Breast epithelium (tissue), 3 donors: ENCODE measurements around the gene RNASEL.

Experiments
- POLR2A ChIP-seq: fragments of 450-650 bp; IDR thresholded peaks from one replicate; pipeline ENCODE4 v1.6.1; 2016; ENCODE audit warnings: antibody characterized with exemption, mild to moderate bottlenecking, moderate library complexity
- POLR2AphosphoS5 ChIP-seq, 3 donors: sonication (generic); formaldehyde crosslinking; IDR thresholded peaks; one replicate each; pipeline ENCODE4 v1.6.1; 2017; ENCODE audit warnings: antibody characterized with exemption in 3 of 3
- TF ChIP-seq, protein P1 (sequence below), 3 donors: fragments of 450-650 bp; IDR thresholded peaks; one replicate each; pipeline ENCODE4 v1.5.1; 2016 to 2017; ENCODE audit warnings: antibody characterized with exemption in 3 of 3, mild to moderate bottlenecking in 3 of 3, moderate library complexity in 3 of 3

DNA sequence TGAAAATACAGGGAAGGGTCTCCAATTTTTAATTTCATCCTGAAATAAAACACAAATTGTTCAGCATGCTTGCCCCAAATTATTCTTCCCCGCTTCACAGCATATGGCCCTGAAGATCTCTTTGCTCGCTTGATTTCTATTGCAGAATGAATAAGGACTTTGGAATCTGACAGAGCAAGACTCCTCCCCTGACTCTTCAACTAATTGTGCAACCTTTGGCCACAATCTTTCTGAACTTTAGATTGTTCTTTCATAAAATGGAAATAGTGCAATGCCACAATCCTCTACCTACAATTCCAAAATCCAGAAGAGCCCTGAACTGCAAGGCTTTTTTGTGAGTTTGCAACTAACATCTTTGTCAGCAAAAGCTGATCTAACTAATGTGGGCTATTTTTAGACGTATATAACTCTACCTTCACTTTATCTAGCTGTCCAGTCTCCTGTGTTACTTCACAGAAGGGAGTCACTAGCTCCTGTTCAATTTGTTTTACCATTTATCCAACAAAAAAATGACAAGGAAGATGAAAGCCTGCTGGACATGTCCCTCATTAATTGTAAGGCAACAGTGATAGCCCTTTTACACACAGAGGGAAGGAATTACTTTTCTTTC lies 13.4 kb downstream of the RNASEL start:
- TF ChIP-seq, protein P1, sequence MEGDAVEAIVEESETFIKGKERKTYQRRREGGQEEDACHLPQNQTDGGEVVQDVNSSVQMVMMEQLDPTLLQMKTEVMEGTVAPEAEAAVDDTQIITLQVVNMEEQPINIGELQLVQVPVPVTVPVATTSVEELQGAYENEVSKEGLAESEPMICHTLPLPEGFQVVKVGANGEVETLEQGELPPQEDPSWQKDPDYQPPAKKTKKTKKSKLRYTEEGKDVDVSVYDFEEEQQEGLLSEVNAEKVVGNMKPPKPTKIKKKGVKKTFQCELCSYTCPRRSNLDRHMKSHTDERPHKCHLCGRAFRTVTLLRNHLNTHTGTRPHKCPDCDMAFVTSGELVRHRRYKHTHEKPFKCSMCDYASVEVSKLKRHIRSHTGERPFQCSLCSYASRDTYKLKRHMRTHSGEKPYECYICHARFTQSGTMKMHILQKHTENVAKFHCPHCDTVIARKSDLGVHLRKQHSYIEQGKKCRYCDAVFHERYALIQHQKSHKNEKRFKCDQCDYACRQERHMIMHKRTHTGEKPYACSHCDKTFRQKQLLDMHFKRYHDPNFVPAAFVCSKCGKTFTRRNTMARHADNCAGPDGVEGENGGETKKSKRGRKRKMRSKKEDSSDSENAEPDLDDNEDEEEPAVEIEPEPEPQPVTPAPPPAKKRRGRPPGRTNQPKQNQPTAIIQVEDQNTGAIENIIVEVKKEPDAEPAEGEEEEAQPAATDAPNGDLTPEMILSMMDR (IDR thresholded peaks at IDR 0.05), result no peak
- TF ChIP-seq POLR2A, result no peak
- TF ChIP-seq POLR2AphosphoS5 (IDR thresholded peaks at IDR 0.05), result no peak
